Stimulated activated naive CD4-positive, alpha-beta T cell (primary cell): ENCODE data around the gene E2F4.

Experiments used
- DNase-seq, 6 experiments: peaks; one replicate each; lab custom pipeline; 2025; lab: John Stamatoyannopoulos, UW

Gene E2F4, protein sequence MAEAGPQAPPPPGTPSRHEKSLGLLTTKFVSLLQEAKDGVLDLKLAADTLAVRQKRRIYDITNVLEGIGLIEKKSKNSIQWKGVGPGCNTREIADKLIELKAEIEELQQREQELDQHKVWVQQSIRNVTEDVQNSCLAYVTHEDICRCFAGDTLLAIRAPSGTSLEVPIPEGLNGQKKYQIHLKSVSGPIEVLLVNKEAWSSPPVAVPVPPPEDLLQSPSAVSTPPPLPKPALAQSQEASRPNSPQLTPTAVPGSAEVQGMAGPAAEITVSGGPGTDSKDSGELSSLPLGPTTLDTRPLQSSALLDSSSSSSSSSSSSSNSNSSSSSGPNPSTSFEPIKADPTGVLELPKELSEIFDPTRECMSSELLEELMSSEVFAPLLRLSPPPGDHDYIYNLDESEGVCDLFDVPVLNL

GRCh38 chr16:67191995-67192681 lies at the start of gene E2F4:
TSS of gene E2F4 (plus strand) at chr16:67192155. CDS start at chr16:67192228, 73 bp downstream.
- DNase-seq: peak; percentile 71 to 79 (median 75)

- DNase-seq: no peak
Measured at GRCh38 chr16:67142342-67142741, 49.6 kb upstream of the E2F4 start.

GRCh38 chr16:67144943-67145342 lies 47.0 kb upstream of the E2F4 start:
- no peak for DNase-seq

GRCh38 chr16:67145746-67146145 lies 46.2 kb upstream of the E2F4 start:
- no peak for DNase-seq

DNA sequence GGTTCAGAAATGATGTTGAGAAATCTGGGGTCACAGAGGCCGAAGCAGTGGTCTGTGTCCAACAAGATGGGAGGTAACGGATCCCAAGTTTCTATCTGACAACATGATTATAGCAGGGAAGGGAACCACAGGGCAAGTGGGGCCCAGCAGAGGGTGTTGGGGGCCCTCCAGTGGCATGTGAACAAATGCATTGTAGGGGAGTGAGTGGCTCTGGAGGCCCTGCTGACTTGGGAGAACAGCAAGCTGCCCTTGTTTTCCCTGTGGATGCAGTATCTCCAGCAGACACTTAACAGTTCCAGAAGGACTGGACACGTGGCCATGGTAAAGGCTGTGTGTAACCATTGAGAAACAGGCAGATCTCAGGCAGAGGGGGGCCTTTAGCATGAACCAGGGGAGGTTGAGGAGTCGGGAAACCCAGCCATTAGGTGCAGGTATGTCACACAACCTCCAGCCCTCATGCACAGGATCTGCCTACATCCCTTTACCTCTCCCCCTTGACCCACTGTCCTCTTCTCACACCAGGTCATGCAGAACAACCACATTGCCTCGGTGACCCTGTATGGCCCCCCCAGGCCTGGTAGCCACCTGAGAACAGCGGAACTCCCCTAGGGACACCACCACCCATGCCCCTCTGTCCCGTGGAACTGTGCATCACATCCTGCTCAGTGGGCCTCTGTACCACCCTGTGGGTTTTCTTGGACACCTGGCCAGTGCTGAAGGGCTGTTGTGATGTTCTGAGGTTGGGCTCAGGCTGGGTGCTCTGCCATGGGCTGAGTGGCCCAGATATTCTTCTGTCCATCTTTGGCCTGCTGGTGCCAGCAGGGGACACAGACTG lies 45.2 kb upstream of the E2F4 start:
- no peak for DNase-seq

GRCh38 chr16:67147437-67148140 lies 44.4 kb upstream of the E2F4 start:
- no peak for DNase-seq

DNA sequence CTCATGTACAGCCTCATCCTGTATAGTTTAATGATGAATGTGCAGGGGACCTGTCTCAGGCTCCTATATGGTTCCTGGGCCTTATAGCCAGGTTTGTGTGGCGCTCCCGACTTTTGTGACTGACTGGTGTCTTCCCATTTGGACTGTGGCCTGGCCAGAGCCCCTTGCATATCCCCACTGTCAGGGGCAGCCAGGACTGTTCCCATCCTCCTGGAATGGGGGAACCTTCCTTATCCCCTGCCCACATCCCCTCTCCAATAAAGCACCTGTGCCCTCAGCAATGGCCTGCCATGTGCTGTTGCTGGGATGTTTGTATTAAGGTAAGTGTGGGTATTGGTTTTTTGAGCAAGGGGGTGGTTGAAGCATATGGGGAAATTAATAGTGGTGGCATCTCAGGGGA lies 43.7 kb upstream of the E2F4 start:
- DNase-seq: no peak

- no peak for DNase-seq
Measured at GRCh38 chr16:67148656-67149275, 43.2 kb upstream of the E2F4 start.

DNA sequence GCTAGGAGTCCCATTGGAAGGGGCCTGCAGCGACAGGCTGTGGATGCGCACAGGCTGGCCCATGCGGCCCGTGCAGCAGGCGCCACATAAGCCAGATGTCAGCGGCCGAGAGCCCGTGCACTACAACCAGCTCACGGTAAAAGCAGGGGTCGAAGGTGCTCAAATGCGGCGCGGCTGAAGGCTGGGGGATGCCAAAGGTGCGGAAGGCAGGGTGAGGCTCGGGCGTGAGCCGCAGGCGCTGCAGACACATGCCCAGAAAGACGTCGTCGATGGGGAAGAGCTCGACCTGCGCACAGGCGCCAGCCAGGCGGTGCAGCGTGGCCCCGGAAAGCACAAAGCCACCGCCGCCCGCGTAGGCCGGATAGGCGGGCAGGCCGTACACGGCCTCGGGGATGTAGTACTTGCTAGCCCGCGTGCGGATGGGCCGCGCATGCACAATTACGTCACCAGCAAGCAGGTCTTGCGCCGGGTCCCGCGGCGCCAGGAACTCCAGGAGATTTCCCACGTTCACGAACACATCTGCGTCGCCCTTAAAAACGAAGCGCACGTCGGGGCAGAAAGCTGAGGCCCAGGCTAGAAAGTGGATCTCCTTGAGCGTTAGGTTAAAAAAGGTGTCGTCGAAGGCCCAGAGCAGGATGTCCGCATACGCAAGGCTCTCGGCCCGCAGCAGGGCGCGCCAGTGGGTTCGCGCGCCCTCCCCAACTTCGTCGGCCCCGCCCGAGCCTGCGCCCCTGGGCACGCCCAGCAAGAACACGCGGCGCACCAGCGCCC lies 42.5 kb upstream of the E2F4 start:
- no peak for DNase-seq

DNA sequence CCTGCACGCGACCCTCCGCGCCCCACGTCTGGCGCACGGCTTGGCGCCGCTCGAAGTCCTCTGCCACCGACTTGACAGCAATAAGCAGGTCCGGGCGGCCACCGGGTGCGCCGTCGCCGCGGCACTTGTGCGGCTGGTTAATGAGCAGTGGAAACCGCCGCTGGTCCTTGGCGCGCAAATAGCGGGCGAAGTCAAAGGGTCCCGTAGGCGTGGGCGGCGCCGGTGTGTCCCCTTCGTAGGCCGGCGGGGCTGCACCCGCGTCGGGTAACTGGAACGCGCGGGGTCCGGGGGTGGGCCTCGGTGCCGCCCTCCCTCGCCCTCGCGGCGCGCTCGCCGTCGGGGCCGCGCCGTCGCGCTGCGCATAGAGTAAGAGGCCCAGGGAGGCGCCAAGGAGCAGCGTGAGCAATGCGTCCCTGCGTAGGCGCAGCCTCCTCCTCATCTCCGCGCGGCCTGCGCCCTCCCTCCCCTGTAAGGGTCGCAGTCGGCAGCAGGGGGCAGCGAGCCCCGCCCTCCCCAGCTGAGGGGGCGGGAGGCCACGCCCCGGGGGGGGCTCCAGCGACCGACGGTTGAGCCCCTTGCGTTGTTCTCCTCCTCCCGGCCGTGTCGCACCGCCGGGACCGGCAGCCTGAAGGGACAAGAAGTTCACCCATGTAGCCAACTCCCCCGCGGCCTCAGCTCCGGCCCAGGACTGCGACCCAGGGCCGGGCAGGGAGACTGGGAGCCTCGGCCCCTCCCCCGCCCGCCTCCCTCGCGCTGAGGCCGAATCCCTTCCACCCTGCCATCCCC lies 41.7 kb upstream of the E2F4 start:
- peak in 1 of 6 experiments; percentile 12 for DNase-seq

DNA sequence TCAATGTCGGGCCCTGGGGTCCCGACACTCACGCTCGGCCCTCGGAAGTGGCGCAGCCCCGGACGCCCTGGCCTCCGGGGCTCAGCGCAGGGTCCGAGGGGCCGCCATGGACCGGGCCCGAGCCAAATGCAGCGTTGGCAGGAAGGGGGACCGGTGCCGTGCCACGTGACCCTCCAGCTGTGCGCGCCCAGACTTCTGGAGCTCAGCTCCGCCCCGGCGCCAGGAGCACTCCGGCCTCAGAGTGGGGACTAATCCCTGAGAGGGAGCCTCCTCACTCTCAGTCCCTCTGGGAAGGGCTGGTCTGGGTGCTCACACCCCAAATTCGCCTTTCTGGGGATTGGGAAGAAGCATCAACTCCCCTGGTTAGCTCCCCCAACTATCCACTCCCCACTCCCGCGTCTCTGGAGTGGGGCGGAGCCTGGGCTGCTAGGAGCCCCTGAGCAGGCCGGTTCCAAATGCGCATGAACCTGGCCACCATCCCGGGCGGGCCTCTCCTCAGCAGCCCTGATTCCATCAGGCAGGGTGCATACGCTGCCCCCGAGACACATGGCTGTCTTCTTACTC lies 41.0 kb upstream of the E2F4 start, which contains the start of gene B3GNT9:
Gene B3GNT9 (minus strand): TSS at position 166 of the 564 bp plus-strand sequence. CDS start 513 bp downstream, outside the sequence.
- no peak for DNase-seq

DNA sequence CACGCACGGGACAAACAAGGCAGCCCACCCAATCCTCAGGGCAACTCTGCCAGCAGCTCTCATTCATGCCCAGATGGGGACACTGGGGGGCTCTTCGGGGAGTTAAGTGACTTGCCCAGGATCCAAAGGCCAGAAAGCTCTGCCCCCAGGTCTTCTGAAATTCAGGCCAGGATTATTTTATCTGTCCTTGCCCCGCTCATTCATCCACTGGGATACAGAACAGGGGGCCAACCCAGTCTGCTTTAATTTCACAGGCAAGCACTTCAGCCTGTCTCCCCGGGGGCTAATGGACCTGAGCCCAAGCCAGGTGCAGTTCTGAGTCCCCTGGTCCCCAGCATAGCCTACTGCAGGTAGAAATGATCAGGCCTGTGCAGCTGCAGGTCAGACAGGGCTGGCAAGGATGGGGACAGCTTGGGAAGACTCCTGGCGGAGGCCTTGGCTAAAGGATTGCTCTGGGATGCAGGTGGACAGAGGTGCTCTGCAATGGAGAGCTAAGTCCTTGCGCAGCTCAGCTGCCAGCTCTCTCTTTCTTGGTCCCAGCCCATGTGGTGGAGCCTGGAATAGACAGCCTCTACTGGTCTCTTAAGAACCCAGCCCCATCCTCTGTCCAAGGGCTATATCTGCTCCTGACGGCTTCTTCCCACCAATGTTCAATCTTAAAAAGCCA lies 40.4 kb upstream of the E2F4 start:
- no peak for DNase-seq

DNA sequence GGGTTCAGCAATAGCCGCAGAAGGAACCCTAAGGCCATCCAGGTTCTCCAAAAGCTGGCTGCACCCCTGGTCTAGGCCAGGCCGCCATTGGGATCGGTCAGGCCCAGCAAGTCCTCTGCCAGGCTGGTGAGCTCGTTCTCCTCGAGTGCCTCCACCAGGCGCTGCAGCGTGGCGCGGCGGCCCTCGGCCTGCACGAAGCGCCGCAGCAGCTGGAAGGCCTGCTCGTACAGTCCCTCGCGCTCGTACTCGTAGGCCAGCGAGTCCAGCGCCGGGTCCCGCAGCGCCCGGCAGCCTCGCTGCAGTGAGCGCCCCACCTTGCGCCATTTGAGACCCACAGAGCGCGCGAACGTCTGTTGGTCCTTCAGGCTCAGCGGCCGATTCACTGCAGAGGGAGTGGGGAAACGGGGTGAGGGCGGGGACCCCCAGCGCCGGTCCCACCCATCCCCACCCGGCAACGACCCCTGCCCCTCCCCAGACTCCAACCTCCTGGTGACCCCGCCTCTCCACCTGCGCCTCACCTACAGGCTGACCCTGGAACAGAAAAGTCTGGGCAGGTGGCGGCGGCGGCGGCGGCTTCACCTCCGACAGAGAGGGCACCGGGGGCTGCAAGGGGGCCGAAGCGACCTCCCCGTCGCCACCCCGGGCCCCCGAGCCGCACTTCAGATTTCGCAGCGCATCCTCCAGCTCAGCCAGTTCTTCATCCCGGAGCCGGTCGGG lies 37.2 kb upstream of the E2F4 start:
- DNase-seq: peak in 1 of 6 experiments; percentile 42

DNA sequence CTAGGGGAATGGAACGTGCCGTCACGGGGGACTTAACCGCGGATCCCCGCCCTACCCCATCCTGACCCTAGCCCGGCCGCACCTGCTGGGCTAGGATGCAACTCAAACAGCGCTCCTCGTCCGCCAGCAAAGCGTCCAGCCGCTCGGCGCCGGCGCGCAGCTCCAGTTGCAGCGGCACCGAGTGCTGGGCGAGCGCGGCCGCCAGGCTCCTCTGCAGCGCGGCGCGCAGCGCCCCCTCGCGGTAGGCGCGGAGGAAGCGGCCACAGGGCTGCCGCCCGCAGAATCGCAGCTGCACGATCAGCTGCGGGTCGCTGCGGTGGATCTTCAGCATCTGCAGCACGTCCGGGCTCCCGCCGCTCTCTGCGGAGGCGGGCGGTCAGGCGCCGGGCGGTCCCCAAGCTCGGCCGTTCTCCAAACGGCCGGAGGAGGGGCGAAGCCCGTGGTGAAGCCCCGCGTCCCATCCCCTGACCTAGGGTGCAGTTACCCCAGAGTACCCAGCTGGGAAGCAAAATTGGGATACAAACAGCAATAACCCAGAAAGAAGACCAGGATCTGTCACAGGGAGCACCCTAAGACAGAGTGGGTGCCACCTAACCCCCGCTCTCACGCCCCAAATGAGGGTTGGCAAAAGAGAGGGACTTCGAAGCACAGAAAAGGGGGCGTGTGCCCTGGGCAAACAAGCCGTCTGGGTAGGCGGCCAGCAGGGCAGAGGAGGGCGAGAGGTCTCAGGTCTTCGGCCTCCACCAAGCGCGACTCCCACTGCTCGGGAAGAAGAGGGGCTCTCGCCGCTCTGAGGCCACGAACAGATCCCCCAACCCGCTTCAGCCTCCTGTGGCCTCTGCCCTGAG lies 36.4 kb upstream of the E2F4 start:
- DNase-seq: peak; percentile 46 to 86 (median 67)

- no peak for DNase-seq
Measured at GRCh38 chr16:67156143-67156844, 35.7 kb upstream of the E2F4 start.

- DNase-seq: no peak
Measured at GRCh38 chr16:67157106-67157748, 34.7 kb upstream of the E2F4 start.
